K562 (cell line): Measurements from ENCODE around the gene CHPF2. TPM values are rescaled to one million over a fixed set of nuclear protein-coding genes. Genes with fewer than 3 reads are reported as not detected.

Source experiments
- ATAC-seq: fragments of 200-7000 bp; cut with Tn5 transposase; 3 replicates; pipeline ENCODE4 v1.9.1; 2020; ENCODE audit warnings: moderate library complexity
- BruUV-seq: library from RNA; stranded (reverse); fragments of 400-500 nt; replicated peaks from 2 replicates; lab custom pipeline; 2021; lab: Mats Ljungman, UMichigan
- CTCF ChIA-PET: fragments of 300-600 bp; formaldehyde crosslinking; extraction: SDS; loops from one replicate; lab custom pipeline; 2021; ENCODE audit warnings: low intra/inter-chr PET ratio; lab: Yijun Ruan, JAX
- POLR2A ChIA-PET: fragments of 300-600, 350-650 bp; sonication (Branson Sonifier 250); formaldehyde crosslinking; extraction: SDS; loops from one replicate; lab custom pipeline; 2021; ENCODE audit warnings: antibody characterized with exemption, inconsistent platforms; lab: Yijun Ruan, JAX
- DNase-seq, 4 experiments: peaks; one replicate each; pipeline versions ENCODE4 v3.0.0 to v3.0.0-alpha.2; 2011 to 2018; ENCODE audit warnings: low spot score in 3 of 4, mixed read lengths in 3 of 4; ENCODE audit errors: extremely low read depth in 1 of 4
- FAIRE-seq: peaks from 2 replicates; lab custom pipeline; 2011; peaks lifted over from hg19 to GRCh38; lab: Jason Lieb, UNC
- H2AFZ ChIP-seq: 2 replicates; pipeline ENCODE4 v1.6.0; 2011; ENCODE audit warnings: low read depth, low read length, control low read depth, inconsistent platforms
- H3K27ac ChIP-seq: fragments of 200-600 bp; 3 replicates; pipeline ENCODE4 v1.8.0; 2011; ENCODE audit warnings: low read depth, mild to moderate bottlenecking, control low read depth, inconsistent platforms, low read length, moderate library complexity, mixed read lengths; ENCODE audit errors: extremely low read depth
- H3K27me3 ChIP-seq, 2 experiments: fragments of 300-600 bp in 1 of 2; 2 replicates in 1 of 2; 3 replicates in 1 of 2; pipeline versions ENCODE4 v1.6.0 to v1.8.0; 2011; ENCODE audit warnings: inconsistent platforms in 2 of 2, low read length in 2 of 2, mild to moderate bottlenecking in 1 of 2, mixed read lengths in 1 of 2, moderate library complexity in 1 of 2; ENCODE audit not compliant: control insufficient read depth in 2 of 2, insufficient read depth in 2 of 2
- H3K36me3 ChIP-seq: fragments of 300-600 bp; 3 replicates; pipeline ENCODE4 v1.8.0; 2011; ENCODE audit warnings: mild to moderate bottlenecking, low read length, inconsistent platforms; ENCODE audit not compliant: control insufficient read depth, insufficient read depth
- H3K4me1 ChIP-seq, 2 experiments: fragments of 200-600 bp in 1 of 2; replicated peaks in 1 of 2; 2 replicates in 1 of 2; 3 replicates in 1 of 2; pipeline versions ENCODE4 v1.5.1 to v1.8.0; 2011; ENCODE audit warnings: inconsistent platforms in 2 of 2, low read length in 2 of 2, mild to moderate bottlenecking in 1 of 2, mixed read lengths in 1 of 2, moderate library complexity in 1 of 2; ENCODE audit not compliant: control insufficient read depth in 2 of 2, insufficient read depth in 2 of 2
- H3K4me2 ChIP-seq: 2 replicates; pipeline ENCODE4 v1.6.1; 2011; ENCODE audit warnings: low read length, control low read depth, inconsistent platforms, mixed read lengths; ENCODE audit not compliant: insufficient read depth
- H3K4me3 ChIP-seq: fragments of 200-600 bp; sonication (generic), shearing (Covaris generic); 2 replicates; pipeline ENCODE4 v1.5.1; 2016; ENCODE audit warnings: control low read depth, inconsistent platforms
- H3K79me2 ChIP-seq: fragments of 200-600 bp; 3 replicates; pipeline ENCODE4 v1.8.0; 2011; ENCODE audit warnings: low read length, inconsistent platforms; ENCODE audit not compliant: control insufficient read depth, insufficient read depth
- H3K9ac ChIP-seq, 2 experiments: 2 replicates each; pipeline versions ENCODE4 v1.6.0 to v1.6.1; 2011; ENCODE audit warnings: low read depth in 2 of 2, low read length in 2 of 2, control low read depth in 1 of 2, inconsistent platforms in 1 of 2, mild to moderate bottlenecking in 1 of 2, mixed read lengths in 1 of 2; ENCODE audit not compliant: insufficient read depth in 1 of 2
- H3K9me1 ChIP-seq: one replicate; pipeline ENCODE4 v1.6.0; 2011; ENCODE audit warnings: inconsistent platforms, mild to moderate bottlenecking, low read length, moderate library complexity; ENCODE audit not compliant: control insufficient read depth, insufficient read depth
- H3K9me3 ChIP-seq: replicated peaks from 2 replicates; pipeline ENCODE4 v1.5.1; 2011; ENCODE audit warnings: low read depth, low read length, inconsistent platforms; ENCODE audit not compliant: control insufficient read depth, insufficient read depth
- H4K20me1 ChIP-seq: replicated peaks from 2 replicates; pipeline ENCODE4 v1.6.1; 2011; ENCODE audit warnings: low read length, inconsistent platforms, mixed read lengths; ENCODE audit not compliant: control insufficient read depth, insufficient read depth
- NEUROD1 ChIP-seq: fragments of 150-350 bp; IDR thresholded peaks from 2 replicates; pipeline ENCODE4 v1.6.1; 2014; ENCODE audit warnings: borderline replicate concordance, low read length, low read depth; ENCODE audit not compliant: partially characterized antibody
- RBM14 ChIP-seq: fragments of 200-400 bp; formaldehyde crosslinking; IDR thresholded peaks from 2 replicates; pipeline ENCODE4 v1.6.1; 2018; ENCODE audit warnings: low read depth, mild to moderate bottlenecking, low read length, moderate library complexity, borderline replicate concordance; ENCODE audit not compliant: insufficient read depth
- WGBS: fragments of 100-300 bp; shearing (Covaris generic); methylation state at CpG from one replicate; pipeline ENCODE4 v1.1.6; 2016; ENCODE audit warnings: low coverage, mixed read lengths; ENCODE audit not compliant: insufficient coverage; ENCODE audit errors: missing lambda C conversion rate; 5-methylcytosine and 5-hydroxymethylcytosine counted together
- in situ Hi-C: fragments of 300-500 bp; cut with MboI; formaldehyde crosslinking; loops from 4 replicates; pipeline ENCODE4 v1.15.0; 2018; ENCODE audit warnings: inconsistent platforms, mixed read lengths
- intact Hi-C: fragments of 100-400 bp; cut with micrococcal nuclease; formaldehyde crosslinking; loops from 2 replicates; pipeline ENCODE4 v1.14.2; 2022
- polyA plus RNA-seq, 8 experiments: library from polyadenylated mRNA; depleted of rRNA in 4 of 8; stranded (reverse) in 5 of 8; unstranded in 3 of 8; fragments of >200 nt; fragmentation: Nextera tagmentation in 2 of 8; fragmentation: Illumina TruSeq in 1 of 8; extraction: Ambion mirVana in 2 of 8; extraction: Trizol in 1 of 8; gene quantifications; 2 replicates each; pipeline versions ENCODE4 v1.2.1 to v1.2.3, GENCODE V29; 2011 to 2014; ENCODE audit warnings: inconsistent platforms in 1 of 8, missing spikeins in 1 of 8
- total RNA-seq, 7 experiments: library from RNA; depleted of rRNA in 6 of 7; stranded (reverse); fragments of >200 nt in 6 of 7; fragmentation: Illumina TruSeq in 2 of 7; extraction: Trizol in 2 of 7; gene quantifications; 2 replicates each; pipeline versions ENCODE4 v1.2.1 to v1.2.3, GENCODE V29; 2011 to 2021; ENCODE audit warnings: low replicate concordance in 1 of 7
- TF ChIP-seq, protein P1 (sequence below): fragments of 450-650 bp; IDR thresholded peaks from 2 replicates; pipeline ENCODE4 v1.6.1; 2017; ENCODE audit warnings: antibody characterized with exemption

The CHPF2 gene
- total and polyA plus RNA-seq, 9 of the 15 experiments (the other 6 are each of a cell fraction or from before 2014, with no cell fraction given) = 0.08 to 32.8 (median 10.5) TPM

DNA sequence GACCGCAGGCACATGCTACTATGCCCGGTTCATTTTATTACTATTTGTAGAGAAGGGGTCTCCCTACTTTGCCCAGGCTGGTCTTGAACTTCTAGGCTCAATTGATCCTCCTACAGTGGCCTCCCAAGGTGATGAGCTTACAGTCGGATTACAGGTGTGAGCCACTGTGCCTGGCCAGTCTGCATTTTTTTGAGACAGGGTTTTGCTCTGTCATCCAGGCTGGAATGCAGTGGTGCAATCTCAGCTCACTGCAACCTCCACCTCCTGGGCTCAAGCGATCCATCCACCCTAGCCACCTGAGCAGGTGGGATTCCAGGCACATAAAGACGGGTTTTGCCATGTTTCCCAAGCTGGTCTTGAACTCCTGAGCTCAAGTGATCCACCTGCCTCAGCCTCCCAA is 19.7 kb upstream of the CHPF2 start:
- no TSS peak for BruUV-seq
- Histone ChIP-seq H2AFZ (no peak overlapping the region), H3K27me3 (no peaks in the 10 kb centered on the region), H3K9ac (no peak overlapping the region), H3K4me3 (no peak overlapping the region), H3K36me3 (peaks cover 57% of the 10 kb centered on the region), H3K27ac (no peak overlapping the region), H3K9me3 (no peaks in the 10 kb centered on the region), H3K79me2 (no peaks in the 10 kb centered on the region), H3K4me1 (peaks cover 4% of the 10 kb centered on the region in 2 experiments), H3K9me1 (no peaks in the 10 kb centered on the region), H4K20me1 (peaks cover 20% of the 10 kb centered on the region), H3K4me2 (no peak overlapping the region)
- WGBS = 80% methylated on average over 5 of the region's 5 CpGs
- ChIA-PET POLR2A (interaction anchor here (0.7 to 4.9 kb wide), 7 partner anchors 9 to 23 kb away, joined by 3 to 30 read pairs (median 4); partner anchors contain the start of genes ABCF2 and CHPF2), CTCF (interaction anchor here (0.6 kb wide), 1 partner anchor 199 kb away, joined by 3 read pairs; no protein-coding TSS in a partner anchor)
- in situ Hi-C loops (no loop called here), intact Hi-C loops (no loop called here)
- no peak for DNase-seq
- no peak for ATAC-seq
- TF ChIP-seq, protein P1, sequence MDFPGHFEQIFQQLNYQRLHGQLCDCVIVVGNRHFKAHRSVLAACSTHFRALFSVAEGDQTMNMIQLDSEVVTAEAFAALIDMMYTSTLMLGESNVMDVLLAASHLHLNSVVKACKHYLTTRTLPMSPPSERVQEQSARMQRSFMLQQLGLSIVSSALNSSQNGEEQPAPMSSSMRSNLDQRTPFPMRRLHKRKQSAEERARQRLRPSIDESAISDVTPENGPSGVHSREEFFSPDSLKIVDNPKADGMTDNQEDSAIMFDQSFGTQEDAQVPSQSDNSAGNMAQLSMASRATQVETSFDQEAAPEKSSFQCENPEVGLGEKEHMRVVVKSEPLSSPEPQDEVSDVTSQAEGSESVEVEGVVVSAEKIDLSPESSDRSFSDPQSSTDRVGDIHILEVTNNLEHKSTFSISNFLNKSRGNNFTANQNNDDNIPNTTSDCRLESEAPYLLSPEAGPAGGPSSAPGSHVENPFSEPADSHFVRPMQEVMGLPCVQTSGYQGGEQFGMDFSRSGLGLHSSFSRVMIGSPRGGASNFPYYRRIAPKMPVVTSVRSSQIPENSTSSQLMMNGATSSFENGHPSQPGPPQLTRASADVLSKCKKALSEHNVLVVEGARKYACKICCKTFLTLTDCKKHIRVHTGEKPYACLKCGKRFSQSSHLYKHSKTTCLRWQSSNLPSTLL = no peak
- TF ChIP-seq NEUROD1 (no peak), RBM14 (no peak)
- FAIRE-seq = no peak
